Measurements from ENCODE around the gene GPC5. TPM values are rescaled to one million over a fixed set of nuclear protein-coding genes. Genes with fewer than 3 reads are reported as not detected.

GPC5 gene
- total RNA-seq, 1 experiment from 2014 or later: 0.26 TPM

- ATAC-seq (no peak), DNase-seq (ENCODE audit: low read depth, low spot score) (no peak)
- BruUV-seq (replicated peaks): no TSS peak
- ChIA-PET POLR2A (no interaction called here), CTCF (no interaction called here)
- H3K27ac ChIP-seq (ENCODE audit: low read length): no peak overlapping the region
- no peak overlapping the region for H3K4me3 ChIP-seq (ENCODE audit: low read depth in 2 of 2, low read length in 2 of 2)
- no peaks in the 10 kb centered on the region for H3K4me1 ChIP-seq (ENCODE audit: control insufficient read depth, insufficient read depth, low read length)
- no peak for TF ChIP-seq POLR2AphosphoS5 (IDR thresholded peaks at IDR 0.05; ENCODE audit: low read depth, low read length)
- TF ChIP-seq CTCF (IDR thresholded peaks at IDR 0.05): no peak
- TF ChIP-seq REST (IDR thresholded peaks at IDR 0.05; ENCODE audit: insufficient read depth in 1 of 2, low read depth in 2 of 2, low read length in 1 of 2): no peak
- no peak for TF ChIP-seq SIN3A (IDR thresholded peaks at IDR 0.05; ENCODE audit: borderline replicate concordance, insufficient read depth, low read depth, low read length)
- TF ChIP-seq TCF7L2 (IDR thresholded peaks at IDR 0.05; ENCODE audit: low read depth, low read length): no peak
- H3K36me3 ChIP-seq (ENCODE audit: control insufficient read depth, insufficient read depth, low read length): no peaks in the 10 kb centered on the region
- no peaks in the 10 kb centered on the region for H3K27me3 ChIP-seq (ENCODE audit: control insufficient read depth, insufficient read depth, low read length)
- H3K9me3 ChIP-seq (ENCODE audit: control insufficient read depth, insufficient read depth, low read depth, low read length): no peaks in the 10 kb centered on the region
- intact Hi-C loops (cut with micrococcal nuclease; ENCODE audit: unreplicated experiment) (no loop called here), in situ Hi-C loops (cut with HindIII; ENCODE audit: low pct_unique_long_range_greater_than_20kb, low sequenced_read_pairs) (no loop called here)
Measured at GRCh38 chr13:92873029-92873428, 1474.6 kb downstream of the GPC5 start.

GRCh38 chr13:92886535-92887077, 1488.2 kb downstream of the GPC5 start:
- CTCF ChIA-PET: no interaction called here

GRCh38 chr13:92894447-92894846, 1496.0 kb downstream of the GPC5 start:
- no peaks in the 10 kb centered on the region for H3K9me3 ChIP-seq (ENCODE audit: control insufficient read depth, insufficient read depth, low read depth, low read length)
- ATAC-seq: no peak
- in situ Hi-C loops (cut with HindIII; ENCODE audit: low pct_unique_long_range_greater_than_20kb, low sequenced_read_pairs) (no loop called here), intact Hi-C loops (cut with micrococcal nuclease; ENCODE audit: unreplicated experiment) (no loop called here)
- no peaks in the 10 kb centered on the region for H3K27me3 ChIP-seq (ENCODE audit: control insufficient read depth, insufficient read depth, low read length)
- no peak overlapping the region for H3K4me3 ChIP-seq (ENCODE audit: low read depth in 2 of 2, low read length in 2 of 2)
- H3K27ac ChIP-seq (ENCODE audit: low read length): no peak overlapping the region
- no peaks in the 10 kb centered on the region for H3K36me3 ChIP-seq (ENCODE audit: control insufficient read depth, insufficient read depth, low read length)
- TF ChIP-seq TCF7L2 (IDR thresholded peaks at IDR 0.05; ENCODE audit: low read depth, low read length): no peak
- no peak for TF ChIP-seq POLR2AphosphoS5 (IDR thresholded peaks at IDR 0.05; ENCODE audit: low read depth, low read length)
- TF ChIP-seq CTCF (IDR thresholded peaks at IDR 0.05): no peak
- no peak for TF ChIP-seq REST (IDR thresholded peaks at IDR 0.05; ENCODE audit: insufficient read depth in 1 of 2, low read depth in 2 of 2, low read length in 1 of 2)
- no peak for TF ChIP-seq SIN3A (IDR thresholded peaks at IDR 0.05; ENCODE audit: borderline replicate concordance, insufficient read depth, low read depth, low read length)
- DNase-seq (ENCODE audit: low read depth, low spot score): no peak
- no TSS peak for BruUV-seq (replicated peaks)
- CTCF ChIA-PET: no interaction called here
- H3K4me1 ChIP-seq (ENCODE audit: control insufficient read depth, insufficient read depth, low read length): no peaks in the 10 kb centered on the region
- POLR2A ChIA-PET: no interaction called here

More at GRCh38 chr13:92886535-92887077, 1488.2 kb downstream of the GPC5 start:
- no peak for ATAC-seq
- in situ Hi-C loops (cut with HindIII; ENCODE audit: low pct_unique_long_range_greater_than_20kb, low sequenced_read_pairs): no loop called here
- Histone ChIP-seq H3K4me3 (ENCODE audit: low read depth in 2 of 2, low read length in 2 of 2) (no peak overlapping the region), H3K27ac (ENCODE audit: low read length) (no peak overlapping the region), H3K4me1 (ENCODE audit: control insufficient read depth, insufficient read depth, low read length) (no peaks in the 10 kb centered on the region), H3K9me3 (ENCODE audit: control insufficient read depth, insufficient read depth, low read depth, low read length) (no peaks in the 10 kb centered on the region), H3K36me3 (ENCODE audit: control insufficient read depth, insufficient read depth, low read length) (no peaks in the 10 kb centered on the region), H3K27me3 (ENCODE audit: control insufficient read depth, insufficient read depth, low read length) (no peaks in the 10 kb centered on the region)
- intact Hi-C loops (cut with micrococcal nuclease; ENCODE audit: unreplicated experiment): no loop called here
- no TSS peak for BruUV-seq (replicated peaks)
- TF ChIP-seq TCF7L2 (IDR thresholded peaks at IDR 0.05; ENCODE audit: low read depth, low read length): no peak
- no peak for DNase-seq (ENCODE audit: low read depth, low spot score)
- POLR2A ChIA-PET: no interaction called here
